Measurements from ENCODE around the gene SLC35F5.
A peak's percentile ranks its signal among the peaks of the same experiment; 100 is the strongest.

GRCh38 chr2:113755035-113755834, 1.2 kb downstream of the SLC35F5 start:
- TF ChIP-seq, protein P1, sequence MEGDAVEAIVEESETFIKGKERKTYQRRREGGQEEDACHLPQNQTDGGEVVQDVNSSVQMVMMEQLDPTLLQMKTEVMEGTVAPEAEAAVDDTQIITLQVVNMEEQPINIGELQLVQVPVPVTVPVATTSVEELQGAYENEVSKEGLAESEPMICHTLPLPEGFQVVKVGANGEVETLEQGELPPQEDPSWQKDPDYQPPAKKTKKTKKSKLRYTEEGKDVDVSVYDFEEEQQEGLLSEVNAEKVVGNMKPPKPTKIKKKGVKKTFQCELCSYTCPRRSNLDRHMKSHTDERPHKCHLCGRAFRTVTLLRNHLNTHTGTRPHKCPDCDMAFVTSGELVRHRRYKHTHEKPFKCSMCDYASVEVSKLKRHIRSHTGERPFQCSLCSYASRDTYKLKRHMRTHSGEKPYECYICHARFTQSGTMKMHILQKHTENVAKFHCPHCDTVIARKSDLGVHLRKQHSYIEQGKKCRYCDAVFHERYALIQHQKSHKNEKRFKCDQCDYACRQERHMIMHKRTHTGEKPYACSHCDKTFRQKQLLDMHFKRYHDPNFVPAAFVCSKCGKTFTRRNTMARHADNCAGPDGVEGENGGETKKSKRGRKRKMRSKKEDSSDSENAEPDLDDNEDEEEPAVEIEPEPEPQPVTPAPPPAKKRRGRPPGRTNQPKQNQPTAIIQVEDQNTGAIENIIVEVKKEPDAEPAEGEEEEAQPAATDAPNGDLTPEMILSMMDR (IDR thresholded peaks at IDR 0.05), result no peak
- TF ChIP-seq POLR2A (IDR thresholded peaks at IDR 0.05), result peak in 1 of 2 donors; percentile 46

Data from thyroid gland (tissue), 4 donors.